Tongue (tissue), 2 donors: ENCODE data around the gene PRIMA1. TPM values are rescaled to one million over a fixed set of nuclear protein-coding genes. Genes with fewer than 3 reads are reported as not detected.

Source experiments
- DNase-seq: peaks from one replicate; pipeline ENCODE4 v3.0.0-alpha.2; 2015
- total RNA-seq: library from RNA; depleted of rRNA; stranded (reverse); fragments of >200 nt; gene quantifications from one replicate; pipeline ENCODE4 v1.2.3, GENCODE V29; 2014

Gene PRIMA1
- total RNA-seq, 1 donor from 2014 or later = 2.4 TPM

GRCh38 chr14:93753647-93754046 is 34.6 kb downstream of the PRIMA1 start:
- no peak for DNase-seq

- DNase-seq = peak; percentile 24
Measured at GRCh38 chr14:93752980-93753561, 35.2 kb downstream of the PRIMA1 start.

- no peak for DNase-seq
Measured at GRCh38 chr14:93751946-93752655, 36.2 kb downstream of the PRIMA1 start.

GRCh38 chr14:93749076-93749420 is 39.2 kb downstream of the PRIMA1 start:
- peak; percentile 28 for DNase-seq

- no peak for DNase-seq
Measured at GRCh38 chr14:93748208-93749075, 39.8 kb downstream of the PRIMA1 start.

GRCh38 chr14:93747560-93747959 is 40.7 kb downstream of the PRIMA1 start:
- no peak for DNase-seq

- DNase-seq = no peak
Measured at GRCh38 chr14:93747102-93747501, 41.2 kb downstream of the PRIMA1 start.

GRCh38 chr14:93745603-93746273 is 42.5 kb downstream of the PRIMA1 start:
- DNase-seq = no peak

GRCh38 chr14:93744876-93745275 is 43.4 kb downstream of the PRIMA1 start:
- DNase-seq = no peak

GRCh38 chr14:93744176-93744575 is 44.1 kb downstream of the PRIMA1 start:
- no peak for DNase-seq

GRCh38 chr14:93743270-93744060 is 44.8 kb downstream of the PRIMA1 start:
- DNase-seq = no peak

- DNase-seq = peak; percentile 63
Measured at GRCh38 chr14:93742761-93743160, 45.5 kb downstream of the PRIMA1 start.

- peak; percentile 79 for DNase-seq
Measured at GRCh38 chr14:93741556-93742230, 46.6 kb downstream of the PRIMA1 start.

- DNase-seq = no peak
Measured at GRCh38 chr14:93737634-93738033, 50.7 kb downstream of the PRIMA1 start.

- DNase-seq = no peak
Measured at GRCh38 chr14:93736378-93737014, 51.8 kb downstream of the PRIMA1 start.

- no peak for DNase-seq
Measured at GRCh38 chr14:93735206-93735605, 53.1 kb downstream of the PRIMA1 start.

GRCh38 chr14:93734086-93734822 is 54.0 kb downstream of the PRIMA1 start:
- DNase-seq = no peak

- no peak for DNase-seq
Measured at GRCh38 chr14:93733631-93734030, 54.7 kb downstream of the PRIMA1 start.

- DNase-seq = peak; percentile 22
Measured at GRCh38 chr14:93733231-93733630, 55.1 kb downstream of the PRIMA1 start.

- DNase-seq = no peak
Measured at GRCh38 chr14:93732524-93732923, 55.8 kb downstream of the PRIMA1 start.
